Ovary (tissue), 9 donors: ENCODE data around the gene NOL11. TPM values are rescaled to one million over a fixed set of nuclear protein-coding genes. Genes with fewer than 3 reads are reported as not detected.
A peak's percentile ranks its signal among the peaks of the same experiment; 100 is the strongest.

Source experiments
- DNase-seq, 5 donors: peaks; one replicate each; pipeline ENCODE4 v3.0.0-alpha.2; 2019 to 2020
- H3K27ac ChIP-seq, 2 donors: fragments of 200-600 bp; one replicate each; pipeline versions ENCODE4 v1.5.1 to v1.8.0; 2019 to 2022
- H3K27me3 ChIP-seq: fragments of 200-600 bp; one replicate; pipeline ENCODE4 v1.8.0; 2022
- H3K36me3 ChIP-seq: fragments of 200-600 bp; sonication (generic); one replicate; pipeline ENCODE4 v1.5.1; 2019
- H3K4me1 ChIP-seq: one replicate; pipeline ENCODE4 v1.8.1; 2013; ENCODE audit warnings: mild to moderate bottlenecking, moderate library complexity; ENCODE audit not compliant: insufficient read depth
- H3K4me3 ChIP-seq: fragments of 200-600 bp; sonication (generic); one replicate; pipeline ENCODE4 v1.5.1; 2017
- H3K9me3 ChIP-seq, 2 donors: fragments of 200-600 bp in 1 of 2; sonication (generic) in 1 of 2; one replicate each; pipeline versions ENCODE4 v1.5.1 to v1.8.1; 2013 to 2019; ENCODE audit warnings: mild to moderate bottlenecking in 1 of 2, moderate library complexity in 1 of 2
- CTCF ChIP-seq, 3 donors: fragments of 450-650 bp in 2 of 3; fragments of 200-600 bp in 1 of 3; IDR thresholded peaks; one replicate each; pipeline versions ENCODE4 v1.5.1 to v1.8.0; 2016 to 2022; ENCODE audit warnings: antibody characterized with exemption in 3 of 3, mild to moderate bottlenecking in 1 of 3
- EP300 ChIP-seq: sonication (generic); formaldehyde crosslinking; IDR thresholded peaks from one replicate; pipeline ENCODE4 v1.6.1; 2017; ENCODE audit warnings: antibody characterized with exemption
- POLR2A ChIP-seq: fragments of 450-650 bp; IDR thresholded peaks from one replicate; pipeline ENCODE4 v1.6.1; 2017; ENCODE audit warnings: antibody characterized with exemption, mild to moderate bottlenecking, moderate library complexity
- WGBS, 3 donors: extraction: QIAGEN DNeasy Blood & Tissue Kit in 1 of 3; methylation state at CpG; one replicate each; pipeline versions ENCODE4 v1.1.5 to v1.1.7; 2013 to 2017; 5-methylcytosine and 5-hydroxymethylcytosine counted together
- intact Hi-C, 4 donors: fragments of 100-400 bp; cut with DNase I; formaldehyde crosslinking; loops; one replicate each; pipeline versions ENCODE4 v1.11.0 to v1.15.1; 2022 to 2023
- polyA plus RNA-seq, 2 donors: library from polyadenylated mRNA; stranded (reverse); fragments of 200-250 nt in 1 of 2; fragments of 350-450 nt in 1 of 2; fragmentation: Illumina TruSeq in 1 of 2; extraction: RNeasy Lipid Tissue Mini Kit (QIAGEN cat#74804) in 1 of 2; gene quantifications; one replicate each; pipeline ENCODE4 v1.2.3, GENCODE V29; 2013 to 2014
- total RNA-seq, 7 donors: library from RNA; depleted of rRNA in 2 of 7; stranded (reverse); fragments of >200 nt in 2 of 7; fragmentation: NEBNext Ultra II Directional in 3 of 7; extraction: Animal tissue kit (Norgen Biotek cat#: 25700) in 3 of 7; gene quantifications; one replicate each; pipeline versions ENCODE4 v1.1.0 to v1.2.4, GENCODE V29; 2016 to 2023
- donor health status: DM: no; HTN: no; CAD: no; lungs with moderate emphysema.
- donor health status: DM: no; HTN: no; CAD: no.
- donor health status: Bipolar disorder and iron deficiency.
- donor health status: DM: yes; HTN: yes; CAD: no.
- donor health status: DM: no; HTN: no; CAD: no.
- donor health status: DM: yes; HTN: yes; CAD: no.

NOL11 gene
- total and polyA plus RNA-seq, 9 donors: 21.0 to 56.3 (median 32.2) TPM

GRCh38 chr17:67759355-67760171 is 41.8 kb downstream of the NOL11 start:
- peaks cover 6% of the 10 kb centered on the region for H3K4me1 ChIP-seq
- no peaks in the 10 kb centered on the region for H3K9me3 ChIP-seq
- 24 to 32% (median 31%) methylated on average over 11 of the region's 11 CpGs for WGBS, 3 donors
- no peaks in the 10 kb centered on the region for H3K27me3 ChIP-seq
- intact Hi-C loops: no loop called here
- TF ChIP-seq CTCF (IDR thresholded peaks at IDR 0.05) (no peak), EP300 (no peak), POLR2A (no peak)
- no peak overlapping the region for H3K4me3 ChIP-seq
- no peaks in the 10 kb centered on the region for H3K36me3 ChIP-seq
- H3K27ac ChIP-seq: no peak overlapping the region
- peak in 3 of 5 donors; percentile 25 to 71 (median 36) for DNase-seq

- no peak for DNase-seq
- no peak for TF ChIP-seq POLR2A
- Histone ChIP-seq H3K27ac (no peak overlapping the region), H3K9me3 (no peaks in the 10 kb centered on the region), H3K4me1 (no peaks in the 10 kb centered on the region), H3K4me3 (no peak overlapping the region), H3K27me3 (no peaks in the 10 kb centered on the region), H3K36me3 (no peaks in the 10 kb centered on the region)
- WGBS, 3 donors: 64 to 85% (median 68%) methylated on average over 2 of the region's 2 CpGs
- intact Hi-C loops: no loop called here
These were observed 47.9 kb downstream of the NOL11 start for GRCh38 chr17:67765623-67766022.

- H3K9me3 ChIP-seq: no peaks in the 10 kb centered on the region
- intact Hi-C loops: no loop called here
- H3K36me3 ChIP-seq: no peaks in the 10 kb centered on the region
- no peak overlapping the region for H3K4me3 ChIP-seq
- no peak for DNase-seq
- H3K27ac ChIP-seq: no peak overlapping the region
- no peaks in the 10 kb centered on the region for H3K4me1 ChIP-seq
- no peaks in the 10 kb centered on the region for H3K27me3 ChIP-seq
- TF ChIP-seq EP300 (no peak), POLR2A (no peak), CTCF (IDR thresholded peaks at IDR 0.05) (no peak)
- 79 to 86% (median 84%) methylated on average over 5 of the region's 5 CpGs for WGBS, 3 donors
These were observed 51.5 kb downstream of the NOL11 start for GRCh38 chr17:67769231-67769630.

GRCh38 chr17:67770539-67770938 is 52.8 kb downstream of the NOL11 start:
- TF ChIP-seq EP300 (no peak), POLR2A (no peak), CTCF (IDR thresholded peaks at IDR 0.05) (no peak)

GRCh38 chr17:67772679-67773078 is 54.9 kb downstream of the NOL11 start:
- Histone ChIP-seq H3K4me1 (no peaks in the 10 kb centered on the region), H3K4me3 (no peak overlapping the region), H3K27me3 (no peaks in the 10 kb centered on the region), H3K9me3 (no peaks in the 10 kb centered on the region), H3K36me3 (no peaks in the 10 kb centered on the region), H3K27ac (no peak overlapping the region)
- TF ChIP-seq EP300: no peak
- no peak for TF ChIP-seq CTCF (IDR thresholded peaks at IDR 0.05)
- no peak for TF ChIP-seq POLR2A
- intact Hi-C loops: no loop called here
- DNase-seq: no peak
- WGBS, 3 donors: 92 to 98% (median 92%) methylated on average over 7 of the region's 7 CpGs

More at GRCh38 chr17:67770539-67770938, 52.8 kb downstream of the NOL11 start:
- intact Hi-C loops: no loop called here
- Histone ChIP-seq H3K4me3 (no peak overlapping the region), H3K27me3 (no peaks in the 10 kb centered on the region), H3K4me1 (no peaks in the 10 kb centered on the region), H3K36me3 (no peaks in the 10 kb centered on the region), H3K9me3 (no peaks in the 10 kb centered on the region), H3K27ac (no peak overlapping the region)
- no peak for DNase-seq
- 82 to 83% (median 82%) methylated on average over 3 of the region's 3 CpGs for WGBS, 3 donors
